Raji (cell line): ENCODE data around the gene RNF121.

ENCODE experiments used
- POLR2A ChIP-seq: IDR thresholded peaks from 2 replicates; pipeline ENCODE4 v1.6.1; 2011; ENCODE audit warnings: low read depth, low read length, control low read depth; ENCODE audit not compliant: insufficient read depth

Gene RNF121

DNA sequence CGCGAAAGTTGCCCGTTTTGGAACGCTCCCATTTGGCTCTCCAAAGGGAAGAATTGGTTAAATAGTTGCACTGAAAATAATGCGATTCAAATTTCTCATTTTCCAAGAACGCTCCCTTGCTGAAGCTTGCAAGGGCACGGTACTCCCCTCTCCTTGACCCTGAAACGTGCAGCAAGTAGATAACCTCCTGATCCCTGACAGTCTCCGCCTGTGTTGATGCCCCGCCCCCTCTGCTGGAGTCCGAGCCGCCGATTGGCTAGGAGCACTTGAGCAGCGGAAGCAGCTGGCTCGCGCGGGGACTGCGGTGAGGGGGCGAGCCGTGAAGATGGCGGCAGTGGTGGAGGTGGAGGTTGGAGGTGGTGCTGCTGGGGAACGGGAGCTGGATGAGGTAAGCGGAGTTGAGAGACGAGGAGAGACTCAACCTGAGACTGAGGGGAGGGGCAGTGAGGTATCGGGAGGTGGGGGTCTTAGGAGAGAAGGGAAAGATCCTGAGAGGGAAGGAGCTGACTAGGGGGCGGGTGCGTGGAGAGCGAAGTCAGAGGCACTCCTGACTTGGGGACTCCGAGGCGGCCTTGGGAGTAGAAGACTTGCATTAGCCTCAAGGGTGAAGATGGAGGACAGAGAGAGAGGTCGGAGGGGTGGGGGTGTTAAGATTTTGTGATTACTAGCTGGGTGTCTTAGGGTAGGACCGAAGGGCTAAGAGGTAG, at the start of gene RNF121:
Gene RNF121, plus strand, starts transcription at position 310 of the 707 bp plus-strand sequence. Its CDS starts 16 bp downstream, at position 326.
- TF ChIP-seq POLR2A = peak; percentile 90

DNA sequence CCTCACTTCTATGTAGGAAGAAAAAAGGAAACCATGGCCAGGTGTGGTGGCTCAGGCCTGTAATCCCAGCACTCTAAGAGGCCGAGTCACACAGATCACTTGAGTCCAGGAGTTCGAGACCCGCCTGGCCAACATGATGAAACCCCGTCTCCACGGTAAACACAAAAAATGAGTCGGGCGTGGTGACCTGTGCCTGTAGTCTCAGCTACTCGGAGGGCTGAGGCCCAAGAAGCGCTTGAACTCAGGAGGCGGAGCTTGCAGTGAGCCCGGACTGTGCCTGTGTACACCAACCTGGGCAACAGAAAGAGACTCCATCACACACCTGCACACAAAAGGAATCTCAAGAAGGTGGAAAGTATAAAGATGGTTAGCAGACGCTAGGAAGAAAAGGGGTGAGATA, 32.9 kb upstream of the RNF121 start:
- TF ChIP-seq POLR2A = no peak

DNA sequence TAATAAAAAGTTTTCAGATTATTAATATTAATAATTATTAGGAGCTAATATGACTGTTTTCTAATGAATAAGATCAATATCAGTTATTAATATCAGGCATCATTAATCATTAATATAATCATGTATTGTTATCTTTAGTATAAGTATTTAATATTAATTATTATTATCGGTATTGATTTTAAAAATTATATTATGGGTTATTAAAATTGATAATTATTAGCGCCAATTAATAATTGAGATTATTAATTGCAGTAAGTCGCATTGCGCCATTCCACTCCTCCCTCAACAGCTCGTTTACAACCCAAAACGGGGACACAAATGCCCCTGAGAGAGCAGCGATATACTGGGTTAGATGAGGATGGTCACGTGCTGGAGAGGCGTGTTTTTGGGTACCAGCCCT, 20.6 kb upstream of the RNF121 start:
- TF ChIP-seq POLR2A = no peak

DNA sequence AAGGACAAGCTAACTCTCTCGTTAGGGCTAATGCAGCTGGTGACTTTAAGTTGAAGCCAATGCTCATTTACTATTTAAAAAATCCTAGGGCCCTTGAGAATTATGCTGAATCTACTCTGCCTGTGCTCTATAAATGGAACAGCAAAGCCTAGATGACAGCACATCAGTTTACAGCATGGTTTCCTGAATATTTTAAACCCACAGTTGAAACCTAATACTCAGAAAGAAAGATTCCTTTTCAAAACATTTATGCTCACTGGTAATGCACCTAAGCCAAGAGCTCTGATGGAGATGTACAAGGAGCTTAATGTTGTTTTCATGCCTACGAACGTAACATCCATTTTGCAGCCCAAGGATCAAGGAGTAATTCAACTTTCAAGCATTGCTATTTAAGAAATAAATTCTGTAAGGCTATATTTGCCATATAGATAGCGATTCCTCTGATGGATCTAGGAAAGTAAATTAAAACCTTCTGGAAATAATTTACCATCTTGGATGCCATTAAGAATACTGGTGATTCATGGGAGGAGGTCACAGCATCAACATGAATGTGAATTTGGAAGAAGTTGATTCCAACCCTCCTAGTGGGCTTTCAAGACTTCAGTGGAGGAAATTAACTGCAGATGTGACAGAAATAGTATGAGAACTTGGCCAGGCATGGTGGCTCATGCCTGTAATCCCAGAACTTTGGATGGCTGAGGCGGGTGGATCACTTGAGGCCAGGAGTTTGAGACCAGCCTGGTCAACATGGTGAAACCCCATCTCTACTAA, 14.9 kb upstream of the RNF121 start:
- TF ChIP-seq POLR2A = no peak

DNA sequence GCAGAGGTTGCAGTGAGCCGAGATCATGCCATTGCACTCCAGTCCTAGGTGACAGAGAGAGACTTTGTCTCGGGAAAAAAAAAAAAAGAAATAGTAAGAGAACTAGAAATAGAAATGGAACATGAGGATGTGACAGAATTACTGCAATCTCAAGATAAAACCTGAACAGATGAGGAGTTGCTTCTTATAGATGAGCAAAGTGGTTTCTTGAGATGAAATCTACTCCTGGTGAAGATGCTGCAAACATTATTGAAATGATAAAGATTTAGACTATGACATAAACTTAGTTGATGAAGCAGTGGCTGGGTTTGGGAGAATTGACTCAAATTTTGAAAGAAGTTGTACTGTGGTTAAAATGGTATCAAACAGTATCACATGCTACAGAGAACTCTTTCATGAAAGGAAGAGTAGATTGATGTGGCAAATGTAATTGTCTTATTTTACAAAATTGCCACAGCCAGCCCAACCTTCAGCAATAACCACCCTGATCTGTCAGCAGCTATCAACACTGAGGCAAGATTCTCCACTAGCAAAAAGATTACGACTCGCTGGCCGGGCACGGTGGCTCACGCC, 14.1 kb upstream of the RNF121 start:
- TF ChIP-seq POLR2A = no peak

DNA sequence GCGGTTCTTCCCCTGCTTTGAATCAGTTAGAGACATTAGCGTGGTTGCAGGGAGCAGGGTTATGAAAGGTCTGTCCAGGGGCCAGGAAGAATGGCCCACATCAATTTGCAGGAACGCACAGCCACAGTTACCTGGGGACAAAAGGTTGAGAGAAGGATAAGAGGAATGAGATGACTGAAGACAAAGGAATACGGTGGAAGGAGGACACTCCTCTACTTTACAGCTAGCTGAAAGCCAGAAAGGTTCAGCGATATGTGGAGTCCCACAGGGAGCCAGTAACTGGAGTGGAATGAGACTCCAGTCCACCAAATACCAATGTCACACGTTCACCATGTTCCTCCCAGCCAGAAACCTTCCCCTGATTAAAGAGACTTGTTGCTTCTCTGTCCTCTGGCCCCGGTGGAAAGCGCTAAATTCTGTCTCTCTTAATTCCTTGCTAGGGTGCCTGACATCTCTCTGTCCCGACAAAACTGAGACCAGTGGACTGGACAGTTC, 11.2 kb upstream of the RNF121 start:
- no peak for TF ChIP-seq POLR2A

DNA sequence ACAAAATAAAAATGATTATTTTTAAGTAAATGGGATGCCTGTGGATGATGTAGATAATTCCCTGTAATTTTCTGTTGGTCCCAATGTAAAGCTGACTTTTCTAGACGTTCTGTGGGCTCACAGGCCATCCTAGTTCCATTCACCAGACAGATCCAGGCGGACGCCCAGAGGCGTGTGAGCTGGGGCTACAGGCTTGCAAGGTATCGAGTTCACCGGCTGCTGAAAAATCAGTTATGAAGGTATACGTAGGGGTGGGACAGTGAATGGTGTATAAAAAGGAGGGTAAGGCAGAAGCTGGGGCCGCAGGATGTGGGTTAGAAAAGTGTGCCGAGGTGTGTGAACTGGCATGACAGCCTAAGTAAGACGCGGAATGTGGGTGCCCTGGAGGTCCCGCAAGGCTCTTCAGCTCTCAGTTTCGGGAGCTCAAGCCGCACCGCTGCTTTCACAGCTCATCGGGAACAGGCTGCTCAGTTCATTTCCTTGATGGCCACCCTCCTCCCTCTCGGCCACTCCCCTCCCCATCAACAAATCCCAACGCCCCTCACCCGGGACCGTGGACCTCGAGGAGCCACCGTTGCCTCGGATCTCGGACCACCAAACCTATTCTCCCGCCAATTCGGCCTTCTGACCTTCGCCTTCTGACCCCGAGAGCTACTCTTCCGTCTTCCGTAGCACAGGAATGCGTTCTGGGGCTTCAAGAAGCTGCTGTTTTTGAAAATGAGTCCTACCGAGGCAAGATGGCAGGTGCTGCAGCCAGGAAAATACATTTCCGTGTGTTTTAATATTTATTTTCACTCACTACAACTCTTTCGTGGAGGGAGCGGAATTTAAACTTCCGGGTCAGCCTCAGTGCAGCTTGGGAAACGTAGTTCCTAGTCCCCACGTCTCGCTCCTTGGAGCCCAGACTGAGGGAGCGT, 768 bp upstream of the RNF121 start, which contains the start of gene XNDC1N:
Gene XNDC1N, minus strand, starts transcription at position 775 of the 917 bp plus-strand sequence. CDS start 5,241 bp downstream, outside the sequence.
- TF ChIP-seq POLR2A = peak; percentile 72

DNA sequence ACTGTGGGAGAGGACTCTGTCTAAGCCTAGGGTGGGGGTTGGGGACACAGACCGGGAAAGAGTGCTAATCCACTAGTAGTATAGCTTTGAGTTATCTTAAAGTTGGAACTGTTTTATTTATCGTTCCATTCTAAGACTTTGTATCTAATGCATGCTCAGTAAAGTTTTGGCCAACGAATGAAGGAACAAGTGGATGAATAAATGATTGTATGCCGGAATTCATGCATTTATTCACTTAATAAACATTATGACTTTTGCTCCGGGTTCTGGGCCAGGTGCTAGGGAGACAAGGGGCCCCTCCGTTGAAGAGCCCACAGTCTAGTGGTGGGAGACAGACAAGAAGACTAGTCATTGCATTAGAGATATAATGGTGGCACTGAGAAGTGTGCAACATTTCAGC, 645 bp downstream of the RNF121 start:
- TF ChIP-seq POLR2A = no peak

DNA sequence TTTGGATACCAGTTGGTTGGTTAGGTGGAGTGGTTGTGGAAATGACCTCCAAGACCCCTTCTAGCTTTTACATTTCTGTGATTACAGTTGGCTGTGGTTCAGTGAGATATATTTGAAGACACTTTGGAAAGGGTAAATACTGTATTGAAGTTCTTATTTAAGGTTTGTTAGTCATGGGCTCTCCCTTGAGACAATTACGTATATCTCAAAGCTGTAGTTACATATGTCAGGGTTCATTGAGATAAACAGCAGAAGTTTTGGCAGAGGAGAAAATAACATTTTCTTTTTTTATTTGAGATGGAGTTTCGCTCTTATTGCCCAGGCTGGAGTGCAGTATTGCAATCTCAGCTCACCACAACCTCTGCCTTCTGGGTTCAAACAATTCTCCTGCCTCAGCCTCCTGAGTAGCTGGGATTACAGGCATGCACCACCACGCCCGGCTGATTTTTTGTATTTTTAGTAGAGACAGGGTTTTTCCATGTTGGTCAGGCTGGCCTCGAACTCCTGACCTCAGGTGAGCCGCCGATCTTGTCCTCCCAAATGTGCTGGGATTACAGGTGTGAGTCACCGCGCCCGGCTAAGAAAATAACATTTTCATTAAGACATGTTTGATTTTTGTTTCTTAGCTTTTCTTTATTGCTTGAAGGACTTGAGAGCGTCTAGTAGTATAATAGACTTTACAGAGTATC, 1.9 kb downstream of the RNF121 start:
- no peak for TF ChIP-seq POLR2A

DNA sequence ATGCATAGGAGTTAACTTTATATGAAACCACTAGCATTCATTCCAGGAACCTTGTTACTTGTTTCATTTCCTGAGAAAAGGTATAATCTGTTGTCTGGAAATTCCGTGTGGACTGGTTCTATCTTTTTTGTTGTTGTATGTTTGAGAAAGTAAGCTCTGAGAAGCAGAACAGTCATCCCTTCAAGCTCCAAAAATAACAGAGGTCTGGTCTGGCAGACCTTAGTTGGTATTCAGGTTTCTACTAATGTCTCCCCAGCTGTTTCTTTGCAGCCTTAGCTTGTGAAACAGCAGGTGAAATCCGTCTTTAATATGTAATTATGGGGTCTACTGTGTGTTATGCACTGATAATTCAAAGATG, 2.4 kb downstream of the RNF121 start:
- TF ChIP-seq POLR2A = no peak

DNA sequence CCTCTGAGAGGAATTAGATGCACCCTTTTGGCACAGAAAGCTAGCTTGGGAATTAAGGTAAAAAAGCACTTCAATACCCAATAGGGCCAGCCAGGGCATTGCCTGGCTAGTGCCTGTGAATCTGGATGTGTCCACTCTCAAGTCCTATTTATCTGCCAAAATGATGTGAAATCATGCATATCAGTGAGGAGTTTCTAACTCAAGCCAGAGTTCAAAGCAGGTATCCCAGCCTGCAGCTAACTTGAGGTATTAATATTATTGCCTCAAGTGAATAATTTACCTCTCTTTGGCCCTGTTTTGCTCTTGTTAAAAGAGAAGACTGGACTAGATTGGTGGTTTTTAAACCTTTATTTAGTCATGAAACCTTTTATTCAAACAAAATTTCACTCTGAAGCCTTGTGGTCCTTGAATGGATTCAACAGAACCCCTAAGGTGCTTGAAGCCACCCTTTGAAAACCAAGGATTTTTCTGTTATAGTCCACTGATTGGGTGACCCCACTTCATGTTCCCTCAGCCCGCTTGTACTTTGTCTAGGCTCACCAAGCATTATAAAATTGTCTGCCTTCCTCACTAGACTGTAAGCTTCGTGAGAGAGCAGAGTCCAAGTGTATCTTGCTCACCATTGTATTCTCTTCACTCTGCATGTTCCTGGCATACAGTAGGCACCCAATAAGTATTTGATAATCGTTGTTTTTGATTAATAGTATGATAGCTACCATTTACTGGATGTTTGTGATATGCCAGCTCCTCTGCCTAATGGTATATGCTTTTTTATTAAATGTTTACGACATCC, 4.5 kb downstream of the RNF121 start:
- TF ChIP-seq POLR2A = no peak

DNA sequence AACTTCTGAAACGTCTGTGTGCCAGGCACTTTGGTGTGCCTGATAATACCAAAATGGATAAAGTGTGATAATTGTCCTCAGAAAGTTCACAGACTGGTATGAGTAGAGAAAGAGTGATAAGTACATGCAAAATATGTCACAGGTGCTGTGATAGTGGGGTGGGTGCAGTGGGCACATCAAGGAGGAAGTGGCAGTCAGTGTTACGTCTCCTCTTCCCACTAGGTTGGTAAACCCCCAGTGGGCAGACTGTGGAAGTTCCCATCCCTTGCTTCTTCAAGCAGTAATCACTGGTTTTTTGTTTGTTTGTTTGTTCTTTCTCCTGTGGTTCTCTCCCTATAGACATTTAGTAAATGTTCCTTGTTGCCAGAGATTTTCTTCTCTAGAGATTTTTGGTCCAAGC, 5.4 kb downstream of the RNF121 start:
- TF ChIP-seq POLR2A = no peak

DNA sequence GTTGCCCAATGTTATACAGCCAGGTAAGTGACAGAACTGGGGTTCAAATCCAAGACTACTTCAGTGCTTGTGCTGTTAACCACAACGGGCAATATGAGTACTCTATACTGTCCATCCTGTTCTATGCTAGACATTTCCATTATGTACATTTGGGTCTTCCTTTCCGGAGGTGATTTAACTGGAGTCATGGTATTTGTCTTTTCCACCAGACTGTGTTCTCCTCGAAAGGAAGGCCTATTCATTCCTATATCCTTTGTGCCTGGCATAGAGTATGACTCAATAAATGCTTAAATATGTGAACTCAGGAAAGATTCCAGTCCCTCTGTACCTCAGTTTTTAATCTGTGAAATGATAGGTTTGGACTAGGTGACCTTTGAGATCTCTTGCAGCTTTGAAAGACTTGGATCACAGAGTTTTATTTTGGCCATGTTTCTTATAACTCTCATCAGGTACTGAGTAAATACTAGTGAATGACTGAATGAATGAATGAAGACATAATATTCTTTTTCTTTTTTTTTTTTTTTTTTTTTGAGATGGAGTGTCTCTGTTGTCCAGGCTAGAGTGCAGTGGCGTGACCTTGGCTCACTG, 6.6 kb downstream of the RNF121 start:
- no peak for TF ChIP-seq POLR2A
